ENCODE measurements around the gene SLC34A2.
"Not testable (repeated sequence)": the region's sequence is repeated elsewhere in the genome, so short reads cannot be mapped to it uniquely, and the experiment has no call there.

SLC34A2 gene

DNA sequence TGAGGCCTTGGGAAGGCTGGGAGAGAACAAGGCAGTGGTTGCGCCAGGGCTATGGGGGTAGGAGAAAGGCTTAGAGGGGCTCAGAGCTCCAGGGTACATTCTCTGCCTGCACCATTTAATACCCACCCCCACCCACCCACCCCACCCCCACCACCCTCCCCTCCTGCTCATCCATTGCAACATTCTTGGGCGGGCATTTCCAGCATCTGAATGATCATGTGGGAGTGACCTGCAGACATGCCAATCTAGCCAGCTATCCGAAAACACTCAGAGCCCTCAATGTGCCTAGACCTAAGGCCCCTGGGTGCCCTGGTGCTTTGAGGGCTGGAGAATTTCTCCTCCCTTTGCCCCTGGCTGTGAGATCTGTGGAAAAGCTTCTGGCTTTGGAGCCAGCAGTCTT is 3.1 kb downstream of the SLC34A2 start:
- no peak for DNase-seq (ENCODE audit: low read depth, low spot score)

DNA sequence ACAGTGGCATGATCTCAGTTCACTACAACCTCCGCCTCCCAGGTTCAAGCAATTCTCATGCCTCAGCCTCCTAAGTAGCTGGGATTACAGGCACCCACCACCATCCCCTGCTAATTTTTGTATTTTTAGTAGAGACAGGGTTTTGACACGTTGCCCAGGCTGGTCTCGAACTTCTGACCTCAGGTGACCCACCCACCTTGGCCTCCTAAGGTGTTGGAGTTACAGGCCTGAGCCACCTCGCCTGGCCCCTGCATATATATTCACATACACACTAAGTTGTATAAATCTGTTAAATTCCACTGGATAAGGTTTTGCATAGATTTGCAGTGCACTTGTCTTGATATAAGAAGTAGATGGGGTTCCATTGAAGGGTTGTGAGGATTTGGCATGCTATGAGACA is 5.8 kb downstream of the SLC34A2 start:
- not testable (repeated sequence) for DNase-seq (ENCODE audit: low read depth, low spot score)

DNA sequence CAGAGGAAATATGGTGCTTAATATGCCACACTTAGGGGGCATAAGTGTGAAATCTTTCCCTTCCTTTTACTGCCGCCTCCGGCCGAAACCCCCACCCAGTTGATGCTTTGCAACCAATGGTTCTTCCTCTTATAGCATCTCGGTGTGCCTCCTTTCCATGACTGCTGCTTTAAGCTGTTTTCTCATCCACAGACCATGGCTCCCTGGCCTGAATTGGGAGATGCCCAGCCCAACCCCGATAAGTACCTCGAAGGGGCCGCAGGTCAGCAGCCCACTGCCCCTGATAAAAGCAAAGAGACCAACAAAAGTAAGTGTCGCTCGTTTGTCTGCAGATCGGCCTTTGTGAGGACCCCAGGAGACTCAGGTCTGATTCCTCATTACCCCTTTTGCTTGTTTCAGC is 6.7 kb downstream of the SLC34A2 start:
- DNase-seq (ENCODE audit: low read depth, low spot score): no peak

DNA sequence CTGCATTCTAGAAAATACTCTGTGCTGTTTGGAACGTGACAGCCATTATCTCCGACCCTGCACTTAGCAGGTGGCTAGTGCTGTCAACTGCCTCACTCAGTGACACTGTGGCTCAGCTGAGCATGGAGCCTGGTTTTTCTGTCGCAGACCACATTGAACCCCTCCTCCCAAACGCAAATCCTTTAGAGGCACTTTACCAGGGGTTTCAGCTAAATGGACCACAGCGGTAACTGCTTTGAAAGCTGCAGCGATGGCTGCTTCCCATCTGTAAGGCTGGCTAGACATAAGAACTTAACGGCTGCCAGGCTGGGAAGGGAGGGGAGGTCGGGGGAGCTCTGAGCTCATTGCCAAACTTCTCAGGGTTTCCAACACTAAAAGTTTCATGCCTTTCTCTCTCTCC is 8.1 kb downstream of the SLC34A2 start:
- DNase-seq (ENCODE audit: low read depth, low spot score): no peak

DNA sequence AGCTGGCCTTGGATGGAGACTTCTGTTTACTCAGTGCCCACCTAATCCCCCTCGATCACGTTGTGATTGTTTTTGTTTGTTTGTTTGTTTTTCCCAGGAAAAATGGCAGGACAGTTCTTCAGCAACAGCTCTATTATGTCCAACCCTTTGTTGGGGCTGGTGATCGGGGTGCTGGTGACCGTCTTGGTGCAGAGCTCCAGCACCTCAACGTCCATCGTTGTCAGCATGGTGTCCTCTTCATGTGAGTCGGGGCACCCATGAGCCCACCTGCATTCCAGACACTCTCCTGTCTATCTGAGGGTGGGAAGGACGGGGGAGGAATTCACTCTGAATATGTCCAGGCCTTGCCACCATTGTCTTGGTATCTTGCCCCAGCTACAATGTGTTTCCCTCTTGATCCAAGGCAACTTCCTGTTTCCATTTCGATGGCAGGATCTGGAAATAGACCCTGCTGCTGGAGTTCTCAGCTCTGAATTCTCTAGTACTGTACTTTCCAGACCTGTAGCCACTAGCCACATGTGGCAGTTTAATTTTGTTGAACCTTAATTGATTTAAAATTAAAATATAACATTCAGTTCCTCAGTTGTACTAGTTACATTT is 10.5 kb downstream of the SLC34A2 start:
- no peak for DNase-seq (ENCODE audit: low read depth, low spot score)

DNA sequence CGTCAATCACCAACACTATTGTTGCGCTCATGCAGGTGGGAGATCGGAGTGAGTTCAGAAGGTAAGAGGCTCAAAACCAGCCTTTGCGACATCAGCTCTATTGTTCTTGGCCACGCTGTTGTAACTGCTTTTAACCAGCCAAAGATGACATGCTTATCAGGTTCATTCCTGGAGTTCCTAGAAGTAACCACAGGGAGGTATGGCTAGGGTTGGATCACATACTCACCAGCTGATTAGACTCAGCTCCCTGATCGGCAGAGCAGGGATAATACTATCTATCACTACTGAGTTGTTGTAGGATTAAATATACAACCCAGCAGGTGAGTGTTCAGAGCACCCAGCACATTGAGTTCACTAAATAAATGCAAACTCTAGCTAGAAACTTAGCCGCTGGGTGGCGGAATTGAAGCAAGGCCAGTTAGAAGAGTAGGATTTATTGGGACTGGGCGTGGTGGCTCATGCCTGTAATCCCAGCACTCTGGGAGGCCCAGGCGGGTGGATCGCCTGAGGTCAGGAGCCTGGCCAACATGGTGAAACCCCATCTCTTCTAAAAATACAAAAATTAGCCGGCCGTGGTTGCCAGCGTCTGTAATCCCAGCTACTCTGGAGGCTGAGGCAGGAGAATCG is 12.4 kb downstream of the SLC34A2 start:
- DNase-seq (ENCODE audit: low read depth, low spot score): no peak

DNA sequence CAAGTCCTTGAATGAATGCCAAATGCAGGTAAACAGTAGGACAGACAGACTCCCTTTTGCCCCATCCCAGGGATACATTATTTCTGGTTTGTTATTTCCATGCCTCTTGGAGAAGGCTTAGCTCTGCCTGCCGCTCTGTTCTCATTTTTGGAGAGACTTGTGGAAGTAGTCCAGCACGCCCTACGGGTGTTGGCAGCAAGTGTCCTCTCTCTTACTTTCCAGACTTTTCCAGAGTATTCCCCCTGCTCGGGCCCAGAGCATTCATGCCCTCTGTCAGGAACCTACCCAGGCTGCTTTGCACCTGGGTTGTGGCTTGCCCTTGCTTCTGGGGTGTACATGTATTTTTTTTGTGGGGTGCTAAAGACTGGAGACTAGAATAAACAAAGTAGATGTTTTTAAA is 15.3 kb downstream of the SLC34A2 start:
- DNase-seq (ENCODE audit: low read depth, low spot score): no peak

DNA sequence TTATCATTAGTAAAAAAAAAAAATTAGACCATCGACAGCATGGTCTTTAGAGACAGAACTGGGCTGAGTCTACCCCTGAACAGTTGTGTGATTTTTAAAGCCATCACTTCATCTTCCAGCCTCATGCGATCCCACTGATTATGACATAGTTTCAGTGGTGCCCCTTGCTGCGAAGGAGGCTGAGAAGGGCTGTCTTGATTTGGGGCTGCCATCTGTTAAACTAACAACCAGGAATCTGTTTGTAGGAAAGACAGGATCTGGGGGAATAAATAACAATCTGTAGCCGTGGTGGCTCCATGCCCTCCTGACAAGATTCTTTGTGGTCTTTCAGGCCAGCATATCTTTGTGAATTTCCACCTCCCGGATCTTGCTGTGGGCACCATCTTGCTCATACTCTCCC is 17.1 kb downstream of the SLC34A2 start:
- DNase-seq (ENCODE audit: low read depth, low spot score): no peak

DNA sequence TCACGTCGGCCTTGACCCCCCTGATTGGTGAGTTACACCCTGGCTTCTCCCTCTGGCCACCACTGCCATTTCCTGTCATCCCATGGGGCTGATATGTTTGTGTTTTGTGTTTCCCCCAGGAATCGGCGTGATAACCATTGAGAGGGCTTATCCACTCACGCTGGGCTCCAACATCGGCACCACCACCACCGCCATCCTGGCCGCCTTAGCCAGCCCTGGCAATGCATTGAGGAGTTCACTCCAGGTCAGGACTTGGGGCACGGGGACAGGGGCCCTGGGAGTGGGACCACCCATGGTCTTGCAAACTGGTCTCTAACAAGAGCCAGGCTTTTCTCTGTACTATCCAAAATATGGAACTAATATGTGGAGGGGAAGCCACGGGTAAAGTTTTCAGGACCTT is 18.7 kb downstream of the SLC34A2 start:
- DNase-seq (ENCODE audit: low read depth, low spot score): no peak

DNA sequence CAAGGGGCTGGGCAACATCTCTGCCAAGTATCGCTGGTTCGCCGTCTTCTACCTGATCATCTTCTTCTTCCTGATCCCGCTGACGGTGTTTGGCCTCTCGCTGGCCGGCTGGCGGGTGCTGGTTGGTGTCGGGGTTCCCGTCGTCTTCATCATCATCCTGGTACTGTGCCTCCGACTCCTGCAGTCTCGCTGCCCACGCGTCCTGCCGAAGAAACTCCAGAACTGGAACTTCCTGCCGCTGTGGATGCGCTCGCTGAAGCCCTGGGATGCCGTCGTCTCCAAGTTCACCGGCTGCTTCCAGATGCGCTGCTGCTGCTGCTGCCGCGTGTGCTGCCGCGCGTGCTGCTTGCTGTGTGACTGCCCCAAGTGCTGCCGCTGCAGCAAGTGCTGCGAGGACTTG is 20.6 kb downstream of the SLC34A2 start:
- DNase-seq (ENCODE audit: low read depth, low spot score): no peak

DNA sequence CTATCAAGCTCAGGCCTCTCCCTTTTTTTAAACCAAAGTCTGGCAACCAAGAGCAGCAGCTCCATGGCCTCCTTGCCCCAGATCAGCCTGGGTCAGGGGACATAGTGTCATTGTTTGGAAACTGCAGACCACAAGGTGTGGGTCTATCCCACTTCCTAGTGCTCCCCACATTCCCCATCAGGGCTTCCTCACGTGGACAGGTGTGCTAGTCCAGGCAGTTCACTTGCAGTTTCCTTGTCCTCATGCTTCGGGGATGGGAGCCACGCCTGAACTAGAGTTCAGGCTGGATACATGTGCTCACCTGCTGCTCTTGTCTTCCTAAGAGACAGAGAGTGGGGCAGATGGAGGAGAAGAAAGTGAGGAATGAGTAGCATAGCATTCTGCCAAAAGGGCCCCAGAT is 21.5 kb downstream of the SLC34A2 start:
- DNase-seq (ENCODE audit: low read depth, low spot score): no peak

DNA sequence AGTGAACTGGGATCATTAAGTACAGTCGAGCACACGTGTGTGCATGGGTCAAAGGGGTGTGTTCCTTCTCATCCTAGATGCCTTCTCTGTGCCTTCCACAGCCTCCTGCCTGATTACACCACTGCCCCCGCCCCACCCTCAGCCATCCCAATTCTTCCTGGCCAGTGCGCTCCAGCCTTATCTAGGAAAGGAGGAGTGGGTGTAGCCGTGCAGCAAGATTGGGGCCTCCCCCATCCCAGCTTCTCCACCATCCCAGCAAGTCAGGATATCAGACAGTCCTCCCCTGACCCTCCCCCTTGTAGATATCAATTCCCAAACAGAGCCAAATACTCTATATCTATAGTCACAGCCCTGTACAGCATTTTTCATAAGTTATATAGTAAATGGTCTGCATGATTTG is 22.3 kb downstream of the SLC34A2 start:
- DNase-seq (ENCODE audit: low read depth, low spot score): no peak

DNA sequence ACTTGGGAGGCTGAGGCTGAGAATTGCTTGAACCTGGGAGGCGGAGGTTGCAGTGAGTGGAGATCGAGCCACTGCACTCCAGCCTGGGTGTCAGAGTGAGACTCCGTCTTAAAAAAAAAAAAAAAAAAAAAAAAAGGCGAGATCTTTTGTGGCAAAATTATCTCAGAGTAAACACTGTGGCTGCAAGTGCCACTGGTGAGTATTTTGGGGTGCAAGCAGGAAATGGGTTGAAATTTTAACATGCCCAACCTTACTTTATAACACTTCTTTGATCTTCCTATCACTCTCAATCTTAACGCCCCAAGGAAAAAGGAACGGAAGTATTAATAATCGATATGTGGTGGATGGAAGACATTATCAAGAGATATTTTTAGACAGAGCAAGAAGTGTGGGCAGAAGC is 32.1 kb downstream of the SLC34A2 start:
- DNase-seq (ENCODE audit: low read depth, low spot score): no peak

DNA sequence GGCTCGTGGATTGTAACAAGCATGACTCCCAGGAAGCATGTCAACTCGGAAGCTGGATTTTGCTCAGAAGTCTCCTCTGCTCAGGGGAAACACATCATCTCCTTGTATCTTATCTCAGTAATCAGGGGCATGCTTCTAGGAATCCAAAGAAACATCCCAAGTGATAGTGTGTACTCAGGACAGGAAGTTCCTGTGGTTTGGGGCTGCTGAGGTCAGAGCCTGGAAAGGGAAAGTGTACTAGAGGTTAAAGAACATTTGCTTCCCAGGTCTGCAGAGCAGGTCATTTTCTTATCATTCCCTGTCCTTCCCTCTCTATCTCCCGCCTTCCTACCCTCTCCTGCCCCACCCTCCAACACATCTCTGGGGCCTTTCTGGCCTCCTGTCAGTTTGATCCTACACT is 38.8 kb downstream of the SLC34A2 start:
- DNase-seq (ENCODE audit: low read depth, low spot score): no peak

DNA sequence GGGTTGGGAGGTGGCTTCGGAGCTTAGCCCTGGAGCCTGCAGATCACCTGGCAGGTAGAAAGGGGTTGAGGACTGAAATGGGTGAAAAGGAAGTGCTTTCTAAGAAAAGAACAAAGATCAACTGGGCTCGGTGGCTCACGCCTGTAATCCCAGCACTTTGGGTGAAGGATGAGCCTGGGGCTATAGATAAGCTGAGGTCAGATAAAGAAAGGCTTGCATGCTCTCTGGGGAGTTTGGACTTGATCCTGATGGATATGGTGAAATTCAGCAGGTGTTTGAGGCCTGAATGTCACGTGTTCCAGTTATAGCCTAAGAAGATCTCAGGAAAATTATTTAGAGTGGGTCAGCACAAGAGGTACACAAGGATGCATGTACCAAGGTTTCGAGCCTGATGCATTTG is 40.8 kb downstream of the SLC34A2 start:
- no peak for DNase-seq (ENCODE audit: low read depth, low spot score)

DNA sequence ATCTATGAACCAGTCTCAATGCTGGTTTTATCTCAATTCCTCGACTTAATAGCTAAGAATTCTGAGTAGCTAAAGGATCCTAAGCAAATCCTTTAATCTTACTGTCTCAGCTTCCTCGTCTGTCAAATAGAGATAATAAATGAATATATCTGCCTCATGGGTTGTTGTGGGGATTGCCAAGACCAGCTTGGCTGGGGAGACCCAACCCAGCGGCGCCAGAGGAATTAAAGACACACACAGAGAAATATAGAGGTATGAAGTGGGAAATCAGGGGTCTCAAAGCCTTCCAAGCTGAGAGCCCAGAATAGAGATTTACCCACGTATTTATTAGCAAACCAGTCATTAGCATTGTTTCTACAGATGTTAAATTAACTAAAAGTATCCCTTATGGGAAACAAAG is 41.9 kb downstream of the SLC34A2 start:
- no peak for DNase-seq (ENCODE audit: low read depth, low spot score)

DNA sequence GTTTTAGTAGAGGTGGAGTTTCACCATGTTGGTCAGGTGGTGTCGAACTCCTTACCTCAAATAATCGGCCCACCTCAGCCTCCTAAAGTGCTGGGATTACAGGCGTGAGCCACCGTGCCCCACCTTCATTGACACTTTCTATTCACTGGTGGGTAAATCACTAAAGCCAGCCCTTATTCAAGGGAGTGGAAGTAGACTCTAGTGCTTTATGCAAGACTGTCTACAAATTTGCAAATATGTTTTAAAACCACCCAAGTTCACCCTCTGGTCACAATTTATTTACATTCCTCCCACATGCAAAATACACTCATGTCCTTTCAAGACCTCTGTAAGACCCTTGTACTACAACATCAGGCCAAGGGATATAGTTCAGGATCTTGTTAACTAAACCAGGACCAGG is 45.0 kb downstream of the SLC34A2 start:
- no peak for DNase-seq (ENCODE audit: low read depth, low spot score)

DNA sequence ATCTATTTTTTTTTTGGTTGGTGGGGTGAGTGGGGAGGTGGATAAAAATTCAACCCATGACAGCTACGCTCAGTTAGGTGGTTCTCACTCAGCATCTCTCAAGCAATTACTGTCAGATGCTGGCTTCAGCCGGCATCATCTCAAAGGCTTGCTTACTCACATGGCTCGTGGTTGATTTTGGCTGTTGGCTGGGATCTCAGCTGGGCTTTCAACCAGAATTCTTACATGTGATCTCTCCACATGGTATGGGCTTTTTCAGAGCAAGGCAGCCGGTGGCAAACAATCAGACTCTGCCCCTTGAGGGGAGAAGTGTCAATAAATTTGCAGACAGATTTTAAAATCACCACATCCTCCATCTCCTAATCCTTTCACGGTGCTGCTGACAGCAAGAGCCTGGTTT is 47.2 kb downstream of the SLC34A2 start:
- DNase-seq (ENCODE audit: low read depth, low spot score): no peak

DNA sequence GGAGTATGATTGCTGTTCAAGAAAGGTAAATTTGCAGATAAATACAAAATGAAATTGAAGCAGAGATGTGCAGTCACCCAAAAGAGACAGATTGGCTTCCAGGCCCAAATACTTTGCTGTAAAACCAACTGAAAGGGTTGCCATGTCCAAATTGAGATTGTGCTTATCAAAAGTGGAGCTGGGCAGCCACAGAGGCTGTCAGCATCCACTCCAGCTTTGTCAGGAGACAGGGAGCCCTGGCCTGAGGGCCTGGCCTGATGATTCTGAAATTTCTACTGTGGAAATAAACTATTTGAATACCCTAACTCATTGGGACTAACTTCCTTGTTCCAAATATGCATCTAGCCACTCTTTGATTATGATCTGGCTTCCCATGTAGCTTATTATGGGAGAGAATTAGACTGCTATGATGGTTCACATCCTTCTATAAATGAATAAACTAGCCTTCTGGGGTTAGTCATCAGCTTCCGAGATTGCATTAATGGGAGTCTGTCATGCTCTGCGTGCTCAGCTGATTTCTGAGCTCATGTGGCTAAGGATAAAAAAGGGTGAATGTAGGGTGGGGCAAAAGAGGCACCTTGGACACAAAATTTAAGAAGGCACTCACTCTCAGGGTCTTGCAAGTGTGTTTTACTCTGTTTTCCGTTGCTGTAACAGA is 48.2 kb downstream of the SLC34A2 start:
- DNase-seq (ENCODE audit: low read depth, low spot score): no peak

DNA sequence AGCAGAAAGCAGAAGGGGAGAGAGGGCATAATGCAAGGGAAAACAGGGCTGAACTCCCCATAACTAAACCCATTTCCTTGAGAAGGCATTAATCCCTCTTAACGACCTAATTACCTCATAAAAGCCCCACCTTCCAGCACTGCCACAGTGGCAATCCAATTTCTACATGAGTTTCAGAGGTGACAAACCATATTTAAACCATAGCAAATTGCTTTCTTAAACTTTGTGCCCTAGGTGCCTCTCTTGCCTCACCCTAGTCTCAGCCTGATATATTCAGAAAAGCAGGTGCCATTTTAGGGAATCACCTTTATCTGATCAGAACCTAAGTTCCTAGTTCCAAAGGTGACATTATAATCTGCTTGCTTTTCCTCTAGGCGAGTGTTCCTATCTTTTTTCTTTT is 48.9 kb downstream of the SLC34A2 start:
- DNase-seq (ENCODE audit: low read depth, low spot score): no peak

DNA sequence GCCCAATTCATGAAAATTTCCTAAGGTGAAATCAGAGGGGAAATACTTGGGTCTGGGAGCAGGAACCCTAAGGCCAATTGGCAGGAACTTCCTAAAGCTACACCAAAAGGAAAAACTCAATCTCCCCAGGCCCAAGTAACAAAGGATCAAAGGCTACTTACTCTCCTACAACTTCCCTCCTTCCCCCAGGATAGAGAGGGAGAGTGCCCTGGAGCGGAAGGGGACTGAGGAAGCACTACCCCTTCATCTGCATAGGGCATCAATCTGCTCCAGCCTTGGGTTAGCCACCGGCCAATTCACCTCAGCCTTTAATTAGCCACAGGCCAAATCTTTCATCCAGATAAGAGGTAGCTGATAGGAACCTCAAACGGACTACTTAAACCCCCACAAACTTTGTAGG is 55.0 kb downstream of the SLC34A2 start:
- DNase-seq (ENCODE audit: low read depth, low spot score): no peak

DNA sequence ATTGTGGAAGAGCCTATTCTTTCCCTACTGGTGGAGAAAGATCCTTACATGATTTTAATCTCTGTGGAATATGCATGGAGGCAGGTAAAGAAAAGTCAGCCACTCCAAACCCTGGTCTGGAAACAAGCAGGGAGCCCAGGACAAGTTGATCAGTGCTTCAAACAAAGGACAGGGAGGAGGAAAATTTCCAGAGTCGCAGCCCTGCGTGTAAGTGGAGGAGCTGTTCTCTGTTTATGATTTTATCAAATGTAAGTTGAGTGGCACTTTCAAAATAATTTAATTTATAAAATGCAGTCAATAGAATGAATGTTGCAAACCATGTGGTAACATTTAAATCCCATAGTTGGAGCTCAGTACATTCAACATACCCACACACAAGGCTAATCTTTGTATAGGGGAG is 57.0 kb downstream of the SLC34A2 start:
- DNase-seq (ENCODE audit: low read depth, low spot score): no peak

DNA sequence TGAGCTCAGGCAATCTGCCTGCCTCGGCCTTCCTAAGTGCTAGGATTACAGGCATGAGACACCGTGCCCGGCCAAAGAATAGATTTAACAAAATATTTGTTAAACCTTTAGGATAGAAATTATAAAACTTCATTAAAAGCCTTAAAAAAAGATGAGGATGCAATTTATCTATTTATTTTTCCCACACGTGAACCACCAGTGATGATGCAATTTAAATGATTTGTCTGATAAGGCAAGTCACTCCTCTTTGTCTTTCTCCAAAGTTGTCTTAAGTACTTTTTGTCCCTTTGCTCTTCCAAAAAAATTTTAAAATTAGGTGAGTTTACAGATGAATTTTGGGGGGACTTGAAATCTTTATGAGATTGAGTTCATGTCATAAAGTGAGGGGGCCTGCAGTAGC is 58.2 kb downstream of the SLC34A2 start:
- DNase-seq (ENCODE audit: low read depth, low spot score): no peak

DNA sequence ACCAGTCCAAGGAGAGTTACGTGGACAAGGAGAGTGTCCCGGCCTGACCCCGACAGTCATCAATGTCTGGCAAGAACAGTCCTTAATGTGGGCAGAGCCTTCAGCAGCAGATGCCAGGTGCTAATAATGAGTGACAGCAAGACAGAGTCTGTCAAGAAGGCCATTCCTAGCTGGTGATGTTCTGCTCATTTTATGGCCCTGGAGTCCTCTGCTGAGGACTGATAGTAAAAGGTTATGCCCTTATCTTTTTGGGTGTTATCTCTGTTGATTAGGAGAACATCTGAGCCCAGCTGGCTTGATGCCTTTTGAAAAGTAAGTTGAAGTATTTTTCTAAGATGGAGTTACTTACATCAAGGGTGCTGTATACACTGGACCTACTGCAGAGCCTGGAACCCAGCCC is 67.3 kb downstream of the SLC34A2 start:
- DNase-seq (ENCODE audit: low read depth, low spot score): no peak
